Stimulated activated CD8-positive, alpha-beta memory T cell treated with anti-CD3 and anti-CD28 coated beads, Interleukin-12 subunit alpha, Interleukin-12 subunit beta, amount 100 ng/mL, for 24 hours (primary cell): ENCODE data around the gene BCL2.

Experiments
- DNase-seq: peaks from one replicate; pipeline ENCODE4 v3.0.0-alpha.2; 2020; ENCODE audit errors: extremely low read depth

BCL2 gene

DNA sequence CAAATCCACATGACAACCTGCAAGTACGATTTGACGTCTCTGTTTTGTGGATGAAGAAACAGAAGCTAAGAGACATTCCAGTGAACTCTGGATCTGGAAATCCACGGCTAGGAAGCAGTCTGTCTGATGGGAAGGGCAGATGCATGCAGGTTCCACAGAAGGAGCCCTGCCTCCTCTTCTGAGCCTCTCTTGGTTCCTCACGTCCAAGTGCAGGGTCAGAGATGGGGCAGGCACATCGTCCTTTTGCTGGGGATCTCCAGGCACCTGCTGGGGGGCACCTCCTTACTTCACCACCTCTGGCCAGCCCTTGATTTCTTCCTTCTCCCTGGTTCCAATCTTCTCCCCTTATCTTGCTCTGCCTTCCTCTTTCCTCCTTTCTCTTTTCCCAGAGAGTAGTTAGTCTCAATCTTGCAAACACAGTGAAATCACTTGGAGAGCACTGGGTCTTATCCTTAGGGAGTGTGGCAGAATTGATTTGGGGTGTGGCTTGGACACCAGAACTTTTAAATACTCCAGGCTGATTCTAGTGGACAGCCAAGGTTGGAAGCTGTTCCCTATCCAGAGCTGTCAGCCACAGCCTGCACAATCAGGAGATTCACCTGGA is 137.8 kb downstream of the BCL2 start:
- no peak for DNase-seq

DNA sequence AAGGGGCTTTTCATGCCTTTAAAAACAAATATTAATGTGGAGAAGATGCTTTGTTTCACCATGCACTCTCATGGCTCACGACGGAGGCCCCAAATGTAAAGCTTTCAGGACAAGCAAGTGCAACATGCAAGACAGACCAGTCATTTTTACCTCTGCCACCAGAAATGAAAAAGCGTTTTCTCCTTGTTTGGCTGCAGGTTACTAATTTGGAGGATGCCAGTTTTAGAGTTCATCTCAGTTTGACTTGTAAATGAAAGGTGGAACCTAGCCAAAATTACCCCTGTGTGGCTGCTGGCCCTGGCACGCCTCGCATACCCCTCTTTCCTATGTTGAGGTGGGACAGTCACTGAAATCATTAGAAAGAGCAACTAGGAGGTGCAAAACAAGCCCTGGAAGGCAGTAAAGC is 138.6 kb downstream of the BCL2 start:
- DNase-seq = no peak

DNA sequence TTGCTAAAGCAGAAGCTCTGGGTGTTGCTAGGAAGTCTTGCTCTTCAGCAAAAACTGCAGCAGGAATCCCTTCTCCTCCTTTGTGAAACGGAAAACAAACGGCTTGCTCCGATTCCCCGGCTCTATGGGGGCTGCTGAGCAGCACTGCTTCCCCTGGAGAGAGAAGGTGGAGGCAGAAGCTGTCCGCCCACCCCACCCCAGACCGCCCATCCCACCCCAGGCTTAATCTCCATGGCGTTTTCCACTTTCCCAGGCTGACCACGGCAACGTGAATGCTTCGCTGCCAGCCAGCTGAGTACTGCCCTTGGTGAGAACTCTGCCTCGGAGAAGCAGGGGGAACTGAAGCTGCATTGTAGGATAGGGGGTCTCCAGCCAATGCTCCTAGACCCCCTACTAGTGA is 139.2 kb downstream of the BCL2 start:
- no peak for DNase-seq

DNA sequence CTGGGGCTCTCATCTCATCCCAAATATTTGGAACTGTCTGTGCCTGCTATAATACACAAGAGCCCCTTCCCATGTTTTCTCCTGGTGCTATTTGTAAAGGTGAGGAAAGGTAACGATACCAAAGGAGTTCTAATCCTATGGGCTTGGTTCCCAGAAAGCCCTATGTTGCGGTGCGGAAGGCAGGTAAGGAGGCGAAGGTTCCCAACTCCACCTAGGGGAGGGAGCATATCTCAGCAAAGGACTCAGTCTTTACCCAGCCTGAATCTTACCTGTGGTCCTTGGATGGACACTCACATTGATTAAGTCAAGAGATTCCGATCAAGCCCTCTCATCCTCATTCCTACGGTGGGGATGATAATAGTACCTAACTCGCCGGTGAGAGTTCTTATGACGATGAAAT is 140.1 kb downstream of the BCL2 start:
- no peak for DNase-seq

DNA sequence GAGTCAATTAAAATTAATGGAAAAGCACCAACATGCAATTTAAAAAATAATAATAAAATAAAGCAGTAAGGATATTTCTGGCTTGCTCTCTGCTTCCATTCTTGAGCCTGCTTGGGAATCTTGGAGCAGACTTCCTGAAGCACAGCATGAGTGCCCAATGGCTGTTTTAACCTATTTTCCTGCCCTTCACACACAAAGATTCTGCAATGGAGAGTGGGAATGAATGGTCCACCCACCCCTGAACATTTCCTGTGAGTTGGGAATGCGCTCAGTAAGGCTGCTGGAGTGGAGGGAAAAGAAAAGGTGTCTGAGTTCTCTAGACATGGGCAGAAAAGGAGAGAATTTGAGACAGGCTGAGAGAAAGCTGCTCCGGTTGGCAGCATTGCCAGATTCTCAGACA is 140.6 kb downstream of the BCL2 start:
- no peak for DNase-seq

DNA sequence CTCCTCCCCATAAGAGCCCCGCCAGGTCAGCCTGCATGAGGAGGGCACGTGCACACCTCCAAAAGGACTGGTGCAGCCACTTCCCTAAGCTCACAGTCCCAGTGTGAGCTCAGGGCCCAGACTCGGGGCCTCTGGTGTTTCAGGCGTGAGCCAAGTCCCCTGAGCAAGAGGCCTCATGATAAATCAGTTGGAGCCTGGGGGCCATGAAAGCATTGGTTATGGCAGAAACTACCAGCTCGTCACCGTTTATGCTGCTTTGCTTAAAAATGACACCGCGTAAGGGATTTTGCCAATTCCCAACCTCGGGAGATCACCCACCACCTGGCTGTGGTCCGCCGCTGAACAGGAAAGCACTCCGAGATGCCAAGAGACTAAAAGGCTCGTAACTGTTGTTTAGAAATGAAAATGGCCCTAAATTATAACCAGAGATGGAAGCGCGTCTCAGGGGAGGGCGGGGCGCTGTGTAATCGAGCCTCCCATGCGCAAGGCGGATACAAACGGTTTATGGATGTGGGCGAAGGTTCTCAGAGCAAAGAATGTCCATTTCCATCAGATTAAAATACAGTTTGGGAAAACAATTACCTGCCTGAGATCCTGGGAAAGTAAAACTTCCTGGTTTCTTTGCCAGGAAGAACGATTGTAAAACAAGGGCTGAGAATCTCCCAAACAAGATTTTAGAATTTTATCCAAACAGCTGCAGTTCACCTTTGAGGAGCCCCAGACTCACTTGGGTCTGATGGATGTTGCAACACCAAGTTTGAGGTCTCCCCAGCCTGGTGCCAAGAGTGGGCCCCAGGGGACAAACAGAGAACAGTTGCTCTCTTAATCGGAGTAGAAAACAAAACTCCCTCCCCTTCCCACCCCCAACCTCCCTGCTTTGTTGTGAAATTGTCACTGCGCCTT is 141.4 kb downstream of the BCL2 start:
- no peak for DNase-seq

DNA sequence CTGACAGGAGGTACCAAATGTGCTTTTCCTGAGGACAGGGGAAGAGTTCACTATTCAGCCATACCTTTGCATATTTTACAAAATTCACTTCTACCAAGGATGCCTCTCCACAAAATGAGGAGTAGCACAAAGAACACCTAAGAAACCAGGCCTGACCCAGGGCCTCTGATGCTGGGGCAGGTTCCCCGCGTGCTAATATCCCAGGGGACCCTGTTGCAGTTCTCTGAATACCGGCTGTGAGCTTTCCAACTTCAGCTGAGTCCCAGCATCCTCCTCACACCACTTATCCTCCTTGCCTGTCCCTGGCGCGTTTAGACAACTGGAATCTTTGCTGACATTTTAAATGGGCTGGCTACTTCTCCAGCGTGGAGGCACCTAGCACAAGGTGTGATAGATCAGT is 142.3 kb downstream of the BCL2 start:
- no peak for DNase-seq

DNA sequence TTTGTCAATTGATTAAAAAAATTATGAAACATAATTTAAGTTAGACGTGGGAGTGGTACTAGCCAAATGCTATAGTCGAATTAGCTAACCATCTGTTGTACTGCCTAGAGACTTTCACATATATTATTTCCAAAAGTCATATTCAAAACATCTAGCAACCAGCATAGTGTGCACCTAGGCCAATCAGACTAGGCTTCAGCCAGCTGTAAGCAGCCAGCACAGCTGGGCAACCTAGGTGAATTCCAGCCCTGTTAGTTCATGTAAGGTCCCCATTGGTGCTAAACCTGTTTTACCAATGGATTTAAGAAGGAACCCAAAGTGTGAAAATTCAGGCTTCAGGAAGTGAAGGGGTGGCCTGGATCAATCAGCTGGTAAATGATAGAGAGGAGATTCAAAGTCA is 144.3 kb downstream of the BCL2 start:
- DNase-seq = no peak

DNA sequence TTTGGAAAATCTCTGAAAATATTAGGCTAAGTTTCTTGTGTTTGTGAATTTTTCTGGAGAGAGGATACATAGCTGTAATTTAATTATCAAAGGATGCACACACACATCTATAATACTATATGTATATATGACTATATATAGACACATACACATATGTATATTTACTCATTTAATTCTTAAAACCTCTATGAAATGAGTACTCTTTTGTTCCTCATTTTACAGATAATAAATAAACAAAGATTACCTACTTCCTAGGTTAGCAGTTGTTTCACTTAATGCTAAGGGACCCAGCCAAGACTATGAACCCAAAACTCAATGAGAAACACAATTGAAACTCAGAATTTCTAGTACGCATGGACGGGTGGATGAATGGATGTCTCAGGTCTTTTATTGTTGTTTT is 145.6 kb downstream of the BCL2 start:
- DNase-seq = no peak

DNA sequence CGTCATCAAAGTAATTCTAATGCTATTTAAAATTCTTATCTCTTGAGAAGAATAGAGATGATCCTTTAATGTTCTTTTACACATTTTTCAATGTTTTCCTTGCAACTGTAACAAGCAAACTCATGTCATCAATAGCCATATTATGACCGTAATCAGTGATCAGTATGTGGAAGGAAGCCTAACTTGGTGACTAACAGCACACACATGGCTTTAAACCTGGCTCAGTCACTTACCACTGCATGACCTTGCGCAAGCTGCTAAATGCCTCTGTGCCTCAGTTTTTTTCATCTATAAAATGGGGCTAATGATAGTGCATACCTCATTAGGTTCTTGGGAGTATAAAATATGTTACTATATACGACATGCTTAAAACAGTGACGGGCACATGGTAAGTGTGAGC is 149.7 kb downstream of the BCL2 start:
- DNase-seq = no peak

DNA sequence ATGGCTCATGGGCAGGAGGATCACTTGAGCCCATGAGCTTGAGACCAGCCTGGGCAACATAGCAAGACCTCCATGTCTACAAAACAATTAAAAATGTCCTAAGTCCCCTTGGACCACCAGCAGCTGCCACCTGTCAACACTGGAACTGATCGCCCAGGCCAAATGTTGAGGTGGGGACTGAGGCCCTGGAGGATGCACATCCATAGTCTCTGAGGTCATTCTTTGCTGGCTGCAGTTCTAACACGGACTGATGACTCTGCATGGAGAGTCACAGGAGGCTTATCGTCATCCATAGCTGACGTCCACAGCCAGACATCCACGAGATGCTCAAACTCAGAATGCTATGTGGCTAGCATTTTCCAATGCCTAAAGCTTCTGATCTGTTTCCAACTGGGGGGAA is 151.3 kb downstream of the BCL2 start:
- no peak for DNase-seq

DNA sequence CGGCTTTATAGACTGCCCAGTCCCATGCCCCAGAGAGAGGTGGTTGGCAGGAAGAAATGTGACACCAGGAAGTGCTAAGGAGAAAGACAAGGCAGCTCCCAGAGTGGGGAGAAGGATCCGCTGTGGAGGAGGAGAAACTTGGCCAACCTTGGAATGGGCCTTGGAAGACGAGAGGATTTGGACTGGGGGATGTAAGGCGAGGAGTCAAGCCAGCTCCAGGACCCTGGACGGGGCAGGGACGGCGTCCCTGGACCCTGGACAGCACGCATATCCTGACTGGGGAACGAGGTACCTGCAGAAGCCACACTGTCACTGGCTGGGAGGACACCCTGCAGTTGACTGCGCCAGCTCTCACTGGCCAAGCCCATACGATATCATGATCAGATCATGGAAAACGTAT is 153.4 kb downstream of the BCL2 start:
- no peak for DNase-seq

DNA sequence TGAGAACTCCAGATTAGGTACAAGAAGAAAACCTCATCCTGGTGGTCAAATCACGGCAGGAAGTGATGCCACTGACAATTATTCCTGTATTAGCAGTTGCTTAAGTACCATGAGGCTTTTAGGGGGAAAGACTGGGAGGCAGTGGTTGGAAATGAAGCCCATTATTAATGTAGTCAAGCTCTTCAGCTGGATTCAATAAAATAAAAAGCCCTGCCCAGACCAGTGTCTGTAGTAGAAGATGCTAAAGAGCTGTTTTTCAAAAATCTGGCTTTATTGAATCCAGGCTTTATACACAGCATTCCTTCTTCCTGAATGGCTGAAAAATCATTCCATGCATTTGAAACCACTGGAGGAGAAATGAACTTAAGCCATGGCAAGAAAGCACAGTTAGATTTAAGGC is 155.2 kb downstream of the BCL2 start:
- no peak for DNase-seq

DNA sequence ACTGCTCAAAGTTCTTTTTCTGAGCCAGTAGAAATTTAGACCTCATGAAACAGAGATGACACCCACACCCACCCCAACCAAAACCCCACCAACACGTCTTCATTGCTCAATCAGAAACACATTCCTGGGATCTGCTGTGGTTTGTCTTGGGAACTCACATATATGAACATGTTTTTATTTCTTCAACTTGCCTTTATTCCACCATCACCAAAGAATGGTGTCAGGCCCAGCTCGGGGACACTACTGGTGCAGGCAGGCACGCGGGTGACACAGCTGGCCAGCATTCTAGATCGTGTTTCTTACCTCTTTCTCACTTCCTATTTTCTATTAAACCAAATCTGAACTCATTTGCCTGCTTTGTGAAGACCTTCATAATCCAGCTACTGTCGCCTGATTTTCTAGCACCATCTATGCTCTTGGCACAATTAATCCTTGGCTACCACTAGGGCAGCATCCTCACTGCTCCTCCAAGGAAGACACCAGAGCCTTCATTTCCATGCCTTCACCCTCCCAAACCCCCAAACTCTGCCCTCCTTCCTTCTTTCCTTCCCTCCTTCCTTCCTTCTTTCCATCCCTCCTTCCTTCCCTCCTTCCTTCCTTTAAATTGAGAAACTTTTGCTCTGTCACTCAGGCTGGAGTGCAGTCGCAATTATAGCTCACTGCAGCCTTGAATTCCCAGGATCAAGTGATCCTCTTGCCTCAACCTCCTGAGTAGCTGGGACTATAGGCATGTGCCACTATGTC is 157.1 kb downstream of the BCL2 start:
- no peak for DNase-seq

DNA sequence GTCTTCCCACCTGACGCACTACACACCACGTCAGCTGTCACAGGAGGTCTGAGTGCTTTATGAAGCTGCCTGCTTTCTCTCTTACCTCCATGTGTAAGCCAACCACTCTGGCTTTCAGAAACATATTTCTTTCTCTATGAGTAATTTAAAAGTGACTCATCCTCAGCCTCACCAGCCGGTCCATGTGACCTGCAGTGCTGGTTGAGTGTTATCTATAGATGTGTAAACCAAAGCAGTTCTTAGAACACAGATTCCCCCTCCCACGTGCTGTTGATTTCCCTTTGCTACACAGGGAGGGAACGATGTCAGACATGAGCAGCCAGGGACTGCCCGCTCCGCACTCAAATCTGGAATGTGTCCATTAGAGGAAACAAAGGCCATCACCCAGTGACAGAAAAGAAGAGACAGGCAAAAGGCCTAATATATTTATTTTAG is 157.8 kb downstream of the BCL2 start:
- peak; percentile 62 for DNase-seq

DNA sequence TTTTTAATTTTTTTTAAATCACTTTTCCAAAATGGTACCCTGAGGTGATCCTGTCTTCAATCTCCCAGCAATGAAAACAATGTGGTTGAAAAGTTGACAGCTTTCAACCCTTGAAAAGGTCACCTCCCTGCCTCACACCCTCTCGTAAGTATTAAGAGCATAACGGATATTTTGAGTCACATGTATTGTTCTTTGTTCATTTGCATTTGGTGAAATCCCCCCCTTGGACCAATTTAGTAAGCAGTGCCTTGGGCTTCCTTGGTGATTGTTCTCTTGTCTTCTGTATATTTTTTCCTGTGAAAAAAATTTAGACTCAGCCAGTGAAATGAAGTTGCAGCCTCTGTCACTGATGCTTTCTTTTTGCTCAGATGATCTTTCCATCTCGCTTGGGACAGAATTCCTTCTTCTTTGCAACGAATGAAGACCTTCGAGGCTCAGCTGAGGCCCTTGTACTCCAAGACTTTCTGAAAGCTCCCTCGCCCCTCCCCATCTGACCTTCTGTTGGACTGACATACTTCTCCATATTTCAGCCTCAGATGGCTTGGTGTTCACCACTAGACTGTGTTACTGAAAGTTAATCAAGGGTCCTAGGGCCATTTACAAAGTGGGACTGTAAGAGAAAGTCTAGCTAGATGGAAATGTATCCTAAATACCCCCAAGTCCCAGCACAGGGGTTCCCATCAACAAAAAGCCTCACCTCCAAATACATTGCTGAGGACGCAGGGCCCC is 158.4 kb downstream of the BCL2 start:
- DNase-seq = no peak

DNA sequence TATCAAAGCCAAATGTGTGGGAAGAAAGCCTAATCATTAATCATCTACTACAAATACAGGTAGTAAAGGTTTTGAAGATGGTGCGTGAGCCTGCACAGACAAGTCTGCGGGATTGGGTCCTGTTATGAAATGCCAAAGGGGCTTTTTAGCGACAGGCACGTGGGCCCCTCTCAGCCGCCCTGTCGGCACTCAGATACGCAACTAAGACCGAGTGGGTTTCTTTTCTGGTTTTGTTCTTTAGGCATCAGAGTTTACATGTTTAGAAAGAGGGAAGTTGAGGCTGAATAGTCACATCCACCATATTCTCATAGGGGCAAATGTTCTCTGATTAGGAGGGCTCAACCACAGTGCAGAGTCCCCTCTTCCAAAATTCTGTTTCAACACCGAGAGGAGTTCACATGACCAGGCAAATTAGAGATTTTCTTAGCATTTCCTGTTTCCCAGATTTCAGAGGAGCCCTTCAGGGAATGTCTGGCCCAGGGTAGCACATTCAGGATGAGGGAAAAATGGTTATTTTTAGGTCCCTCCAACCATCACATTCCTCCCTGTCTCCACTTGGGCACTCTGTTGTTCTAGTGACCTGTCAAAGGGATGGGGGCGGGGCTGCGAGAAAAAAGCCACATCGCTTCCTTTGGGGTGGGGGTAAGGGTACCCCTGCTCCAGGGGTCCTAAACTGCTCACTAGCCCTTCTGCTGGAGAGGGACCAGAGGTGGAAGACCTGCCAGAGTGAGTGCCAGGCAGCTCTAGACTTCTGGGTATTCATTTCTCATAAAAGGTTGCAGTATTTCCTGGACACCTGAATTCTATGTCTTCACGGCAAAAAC is 159.2 kb downstream of the BCL2 start:
- DNase-seq = no peak

DNA sequence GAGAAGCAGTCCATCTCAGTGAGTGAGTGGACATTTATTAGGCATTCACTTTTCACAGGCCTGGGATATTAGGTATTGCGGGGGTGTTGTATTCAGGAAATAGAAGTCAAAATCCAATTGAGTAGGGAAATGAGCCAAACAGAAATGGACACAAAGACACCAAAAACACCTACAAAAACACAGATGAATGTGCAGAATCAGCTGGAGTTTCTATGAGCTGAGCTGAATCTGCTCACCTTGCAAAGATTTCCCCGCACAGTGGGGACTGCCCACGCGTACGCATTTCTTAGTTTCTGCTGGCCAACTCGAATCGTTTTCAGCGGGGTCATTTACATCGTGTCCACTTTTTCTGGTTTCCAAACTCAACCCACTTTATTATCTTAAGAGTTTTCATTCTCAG is 160.0 kb downstream of the BCL2 start:
- no peak for DNase-seq

DNA sequence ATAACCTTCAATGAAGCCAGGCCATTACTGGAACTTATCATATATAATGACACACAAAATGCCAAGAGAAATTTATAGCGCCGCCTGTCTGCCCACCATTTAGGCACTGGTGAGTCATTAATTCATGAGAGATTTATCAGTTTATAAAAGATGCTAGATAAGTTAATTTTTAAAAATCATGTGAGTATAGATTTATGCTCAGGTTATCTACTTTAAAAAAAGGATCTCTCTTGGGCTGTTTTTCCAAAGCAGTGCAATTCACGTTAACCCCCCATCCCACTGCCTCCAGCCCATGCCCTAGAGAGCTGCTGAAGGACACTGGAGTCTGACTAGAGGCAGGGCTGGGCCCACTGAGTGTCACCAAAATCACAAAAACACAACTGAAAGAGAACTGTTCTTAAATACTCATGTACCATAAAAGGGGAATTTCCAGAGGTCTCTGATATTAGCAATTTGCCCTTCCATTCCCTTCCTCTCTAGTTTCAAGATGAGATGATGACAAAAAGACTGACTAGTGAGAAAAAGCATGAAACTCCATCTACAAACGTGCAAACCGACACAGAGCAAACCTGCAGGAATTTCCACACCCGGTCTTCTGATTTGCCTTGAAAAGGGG is 160.8 kb downstream of the BCL2 start:
- no peak for DNase-seq

DNA sequence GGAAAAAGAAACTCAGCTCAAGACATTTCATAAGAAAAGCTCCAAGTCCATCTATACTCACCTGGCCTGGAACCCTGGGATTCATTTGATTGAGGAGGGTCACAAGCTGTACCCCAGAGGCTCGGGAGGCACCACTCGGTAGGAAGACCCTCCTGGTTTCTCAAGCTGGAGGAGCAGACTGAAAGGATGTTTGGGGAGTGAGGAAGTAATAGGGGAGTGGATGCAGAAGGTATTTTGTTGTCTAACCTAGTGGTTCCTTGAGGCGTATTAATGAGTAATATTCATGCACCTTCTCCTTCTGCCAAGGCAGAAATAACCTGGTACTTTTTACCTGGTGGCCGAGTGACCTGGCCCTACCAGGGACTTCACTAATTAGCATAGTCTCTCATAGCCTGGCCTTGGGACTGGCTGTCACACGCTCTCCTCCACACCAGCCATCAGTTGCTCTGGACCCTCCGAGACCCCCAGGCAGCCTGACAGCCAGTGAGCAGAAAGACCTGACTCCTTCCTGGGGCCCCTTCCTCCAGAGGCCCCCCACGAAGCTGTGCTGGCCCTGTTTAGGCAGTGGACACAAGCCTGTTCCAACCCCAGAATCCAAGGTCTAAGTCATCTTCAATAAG is 161.4 kb downstream of the BCL2 start:
- no peak for DNase-seq
